ENCODE results near the gene ARHGAP6.

DNA sequence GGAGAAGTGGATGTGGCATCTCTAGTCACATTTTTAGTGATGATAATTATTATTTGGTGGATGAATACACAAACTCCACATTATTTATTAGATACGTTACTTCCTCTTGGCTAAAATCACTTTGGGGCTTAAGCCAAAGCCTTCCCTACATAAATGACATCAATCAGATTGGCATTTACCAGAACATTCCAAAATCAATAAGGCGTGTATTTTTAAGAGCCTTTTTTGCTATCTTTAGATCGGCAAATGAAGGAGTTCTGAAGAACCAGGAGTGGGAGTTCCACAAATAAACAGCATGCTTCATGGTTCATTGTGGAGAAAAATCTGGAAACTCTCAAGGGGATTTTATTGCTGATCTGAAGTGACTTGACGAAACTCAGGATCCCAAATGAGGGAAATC, 282.8 kb downstream of the ARHGAP6 start:
- no peak for TF ChIP-seq OSR1 (CRISPR knock-in tag; IDR thresholded peaks at IDR 0.05)
- no peak for TF ChIP-seq ZFP30 (CRISPR knock-in tag; IDR thresholded peaks at IDR 0.05)
- no peak for TF ChIP-seq ARNTL (CRISPR knock-in tag; IDR thresholded peaks at IDR 0.05; ENCODE audit: borderline replicate concordance, low read depth)
